Smooth muscle cell of trachea (primary cell): ENCODE data around the gene TMEM151A. TPM values are rescaled to one million over a fixed set of nuclear protein-coding genes. Genes with fewer than 3 reads are reported as not detected.

Experiments
- total RNA-seq: library from RNA; depleted of rRNA; stranded (reverse); fragments of >200 nt; gene quantifications from 2 replicates; pipeline ENCODE4 v1.2.1, GENCODE V29; 2014

TMEM151A gene
- total RNA-seq = 0.66 TPM in 1 of 2 replicates, not detected in the other

GRCh38 chr11:66291706-66292542 is at the start of gene TMEM151A:
Gene TMEM151A (plus strand): TSS chr11:66291894. CDS start chr11:66292014, 120 bp downstream.

GRCh38 chr11:66268244-66268951 is 23.3 kb upstream of the TMEM151A start, which contains the start of gene RAB1B:
Gene RAB1B (plus strand): TSS chr11:66268639. CDS start chr11:66268680, 41 bp downstream.

GRCh38 chr11:66277471-66278362 is 14.0 kb upstream of the TMEM151A start, which contains the start of gene CNIH2:
Gene CNIH2 (plus strand): TSS chr11:66278175. CDS start chr11:66278457, 282 bp downstream.

GRCh38 chr11:66288671-66289547 is 2.8 kb upstream of the TMEM151A start, which contains the start of gene YIF1A:
Gene YIF1A (minus strand): TSS chr11:66289143. CDS start chr11:66288985, 158 bp downstream.

GRCh38 chr11:66316849-66317251 is 25.2 kb downstream of the TMEM151A start, which contains the start of gene CD248:
Gene CD248 (minus strand): TSS chr11:66317044. CDS start chr11:66317027, 17 bp downstream.

GRCh38 chr11:66336234-66337102 is 44.8 kb downstream of the TMEM151A start, which contains the start of gene RIN1:
Gene RIN1 (minus strand): TSS chr11:66336434. CDS start chr11:66336402, 32 bp downstream.

GRCh38 chr11:66344550-66345315 is 53.0 kb downstream of the TMEM151A start, which contains the start of gene BRMS1:
Gene BRMS1 (minus strand): TSS chr11:66345104. CDS start chr11:66342234, 2,870 bp downstream.

Other genes with a start within 250 kb of the TMEM151A start
- not detected in 2 replicates for gene GAL3ST3, start 242.7 kb upstream of the TMEM151A start, total RNA-seq
- 163 and 165 TPM in 2 replicates for gene SF3B2, start 239.5 kb upstream of the TMEM151A start, total RNA-seq
- gene PACS1, start 221.6 kb upstream of the TMEM151A start, total RNA-seq = 31.3 and 46.0 TPM in 2 replicates
- gene KLC2, start 34.2 kb upstream of the TMEM151A start, total RNA-seq = 10.5 and 25.1 TPM in 2 replicates
- 103 and 130 TPM in 2 replicates for gene RAB1B, start 23.3 kb upstream of the TMEM151A start, total RNA-seq
- gene CNIH2, start 13.7 kb upstream of the TMEM151A start, total RNA-seq = 0.15 and 0.17 TPM in 2 replicates
- gene YIF1A, start 2.8 kb upstream of the TMEM151A start, total RNA-seq = 143 and 179 TPM in 2 replicates
- gene CD248, start 25.1 kb downstream of the TMEM151A start, total RNA-seq = 341 and 371 TPM in 2 replicates
- 44.8 and 54.4 TPM in 2 replicates for gene RIN1, start 44.5 kb downstream of the TMEM151A start, total RNA-seq
- gene BRMS1, start 53.2 kb downstream of the TMEM151A start, total RNA-seq = 36.9 and 65.2 TPM in 2 replicates
- 41.3 and 58.1 TPM in 2 replicates for gene B4GAT1, start 55.7 kb downstream of the TMEM151A start, total RNA-seq
- gene SLC29A2, start 79.9 kb downstream of the TMEM151A start, total RNA-seq = 0.58 and 0.66 TPM in 2 replicates
- gene NPAS4, start 129.1 kb downstream of the TMEM151A start, total RNA-seq = 0.29 TPM in 1 of 2 replicates, not detected in the other
- gene MRPL11, start 147.0 kb downstream of the TMEM151A start, total RNA-seq = 37.1 and 69.4 TPM in 2 replicates
- 15.3 and 28.0 TPM in 2 replicates for gene PELI3, start 175.0 kb downstream of the TMEM151A start, total RNA-seq
- 40.1 and 58.4 TPM in 2 replicates for gene DPP3, start 188.5 kb downstream of the TMEM151A start, total RNA-seq
- 32.9 and 45.7 TPM in 2 replicates for gene BBS1, start 218.7 kb downstream of the TMEM151A start, total RNA-seq